Natural killer cell (primary cell): ENCODE measurements around the gene MTG2. TPM values are rescaled to one million over a fixed set of nuclear protein-coding genes. Genes with fewer than 3 reads are reported as not detected.

Source experiments
- ATAC-seq, 3 donors: fragments of 150-1000 bp in 2 of 3; fragments of 200-7000 bp in 1 of 3; cut with Tn5 transposase; 1 replicate in 1 of 3; 2 replicates in 2 of 3; pipeline ENCODE4 v1.10.0; 2021; ENCODE audit warnings: mild to moderate bottlenecking in 2 of 3, moderate library complexity in 2 of 3
- DNase-seq, 2 donors: peaks; one replicate each; pipeline versions ENCODE4 v3.0.0 to v3.0.0-alpha.2; 2013 to 2021; ENCODE audit warnings: mixed read lengths in 1 of 2
- H3K27ac ChIP-seq: one replicate; pipeline ENCODE4 v1.5.1; 2013; ENCODE audit warnings: mild to moderate bottlenecking, low read length
- H3K27me3 ChIP-seq: one replicate; pipeline ENCODE4 v1.6.1; 2013; ENCODE audit warnings: low read length; ENCODE audit not compliant: control insufficient read depth, insufficient read depth
- H3K36me3 ChIP-seq: one replicate; pipeline ENCODE4 v1.6.1; 2013; ENCODE audit warnings: low read length; ENCODE audit not compliant: control insufficient read depth, insufficient read depth
- H3K4me1 ChIP-seq: one replicate; pipeline ENCODE4 v1.6.1; 2013; ENCODE audit warnings: low read length; ENCODE audit not compliant: control insufficient read depth, insufficient read depth
- H3K4me3 ChIP-seq: one replicate; pipeline ENCODE4 v1.5.1; 2013; ENCODE audit warnings: low read length
- H3K9me3 ChIP-seq: one replicate; pipeline ENCODE4 v1.6.1; 2013; ENCODE audit warnings: low read length; ENCODE audit not compliant: control insufficient read depth, insufficient read depth
- H3K27ac Mint-ChIP-seq, 2 donors: one replicate each; pipeline ENCODE4 v1.8.0; 2022; ENCODE audit warnings: mild to moderate bottlenecking in 2 of 2, mixed read lengths in 2 of 2, moderate library complexity in 1 of 2
- H3K27me3 Mint-ChIP-seq, 2 donors: one replicate each; pipeline ENCODE4 v1.8.0; 2022; ENCODE audit warnings: low read depth in 2 of 2, mixed read lengths in 2 of 2
- H3K36me3 Mint-ChIP-seq: one replicate; pipeline ENCODE4 v1.8.0; 2022; ENCODE audit warnings: mixed read lengths
- H3K4me1 Mint-ChIP-seq, 2 donors: one replicate each; pipeline ENCODE4 v1.8.0; 2022; ENCODE audit warnings: mixed read lengths in 2 of 2
- H3K4me3 Mint-ChIP-seq: one replicate; pipeline ENCODE4 v1.8.0; 2022; ENCODE audit warnings: mild to moderate bottlenecking, moderate library complexity, mixed read lengths
- H3K9me3 Mint-ChIP-seq, 2 donors: one replicate each; pipeline ENCODE4 v1.8.0; 2022; ENCODE audit warnings: mixed read lengths in 2 of 2
- CTCF ChIP-seq: fragments of 200-600 bp; IDR thresholded peaks from one replicate; pipeline ENCODE4 v1.8.0; 2022; ENCODE audit warnings: antibody characterized with exemption
- WGBS: methylation state at CpG from one replicate; pipeline ENCODE4 v1.1.7; 2013; ENCODE audit warnings: missing lambda C conversion rate; ENCODE audit not compliant: insufficient coverage; 5-methylcytosine and 5-hydroxymethylcytosine counted together
- intact Hi-C: fragments of 100-400 bp; cut with micrococcal nuclease; formaldehyde crosslinking; loops from one replicate; pipeline ENCODE4 v1.14.2; 2022
- total RNA-seq, 4 donors: library from RNA; stranded (reverse); fragments of 120-200 nt in 1 of 4; gene quantifications; one replicate each; pipeline versions ENCODE4 v1.2.3 to v1.2.4, GENCODE V29; 2013 to 2022

MTG2 gene
- total RNA-seq, 3 donors from 2014 or later (not counting 1 experiment from before 2014, with no cell fraction given), result 16.8 to 25.8 (median 25.3) TPM

- no peaks in the 10 kb centered on the region for H3K36me3 Mint-ChIP-seq
- DNase-seq, result no peak
- Histone ChIP-seq H3K4me3 (no peak overlapping the region), H3K27me3 (no peaks in the 10 kb centered on the region), H3K36me3 (peaks cover 14% of the 10 kb centered on the region), H3K4me1 (no peaks in the 10 kb centered on the region), H3K9me3 (no peaks in the 10 kb centered on the region), H3K27ac (no peak overlapping the region)
- intact Hi-C loops, result no loop called here
- H3K4me3 Mint-ChIP-seq, result no peak overlapping the region
- peaks cover 0 to 8% of the 10 kb centered on the region in 2 donors for H3K4me1 Mint-ChIP-seq
- H3K27ac Mint-ChIP-seq, result no peak overlapping the region
- WGBS, result 96% methylated on average over 18 of the region's 25 CpGs
- no peaks in the 10 kb centered on the region for H3K27me3 Mint-ChIP-seq
- no peak for ATAC-seq
- no peak for TF ChIP-seq CTCF
- H3K9me3 Mint-ChIP-seq, result no peaks in the 10 kb centered on the region
Measured at GRCh38 chr20:62190639-62191411, 8.0 kb downstream of the MTG2 start.

GRCh38 chr20:62191781-62192559, 9.1 kb downstream of the MTG2 start:
- ATAC-seq, result no peak
- peaks cover 17% of the 10 kb centered on the region for H3K36me3 ChIP-seq
- no peak overlapping the region for H3K27ac Mint-ChIP-seq

GRCh38 chr20:62192635-62193034, 9.8 kb downstream of the MTG2 start:
- intact Hi-C loops, result no loop called here
- H3K36me3 Mint-ChIP-seq, result no peaks in the 10 kb centered on the region
- no peak overlapping the region for H3K27ac ChIP-seq
- DNase-seq, result no peak
- H3K27me3 ChIP-seq, result no peaks in the 10 kb centered on the region
- H3K36me3 ChIP-seq, result peaks cover 18% of the 10 kb centered on the region
- 92% methylated on average over 10 of the region's 10 CpGs for WGBS
- H3K4me3 ChIP-seq, result no peak overlapping the region
- no peak overlapping the region for H3K4me3 Mint-ChIP-seq
- H3K4me1 Mint-ChIP-seq, result peaks cover 0 to 4% of the 10 kb centered on the region in 2 donors
- no peaks in the 10 kb centered on the region for H3K27me3 Mint-ChIP-seq
- no peaks in the 10 kb centered on the region for H3K4me1 ChIP-seq
- ATAC-seq, result no peak
- H3K9me3 Mint-ChIP-seq, result no peaks in the 10 kb centered on the region
- no peak overlapping the region for H3K27ac Mint-ChIP-seq
- TF ChIP-seq CTCF, result no peak
- no peaks in the 10 kb centered on the region for H3K9me3 ChIP-seq

More at GRCh38 chr20:62191781-62192559, 9.1 kb downstream of the MTG2 start:
- Mint-ChIP-seq H3K4me3 (no peak overlapping the region), H3K4me1 (peaks cover 0 to 5% of the 10 kb centered on the region in 2 donors), H3K36me3 (no peaks in the 10 kb centered on the region), H3K9me3 (no peaks in the 10 kb centered on the region), H3K27me3 (no peaks in the 10 kb centered on the region)
- Histone ChIP-seq H3K4me3 (no peak overlapping the region), H3K27me3 (no peaks in the 10 kb centered on the region), H3K9me3 (no peaks in the 10 kb centered on the region), H3K4me1 (no peaks in the 10 kb centered on the region), H3K27ac (no peak overlapping the region)
- WGBS, result 97% methylated on average over 14 of the region's 14 CpGs
- no peak for TF ChIP-seq CTCF
- no peak for DNase-seq
- intact Hi-C loops, result no loop called here
